Spinal cord (tissue), 10 donors: ENCODE data around the gene SAMSN1. TPM values are rescaled to one million over a fixed set of nuclear protein-coding genes. Genes with fewer than 3 reads are reported as not detected.

Experiments
- DNase-seq, 6 donors: peaks; one replicate each; pipeline versions ENCODE4 v3.0.0 to v3.0.0-alpha.2; 2013 to 2015; ENCODE audit warnings: low spot score in 6 of 6, low read depth in 4 of 6
- H3K27ac ChIP-seq: one replicate; pipeline ENCODE4 v1.5.1; 2013; ENCODE audit warnings: low read depth, low read length, control low read depth
- H3K27me3 ChIP-seq: one replicate; pipeline ENCODE4 v1.6.1; 2013; ENCODE audit warnings: low read length; ENCODE audit not compliant: control insufficient read depth, insufficient read depth
- H3K36me3 ChIP-seq: one replicate; pipeline ENCODE4 v1.6.1; 2013; ENCODE audit warnings: low read length; ENCODE audit not compliant: control insufficient read depth, insufficient read depth
- H3K4me1 ChIP-seq: one replicate; pipeline ENCODE4 v1.6.1; 2013; ENCODE audit warnings: low read length; ENCODE audit not compliant: control insufficient read depth, insufficient read depth
- H3K4me3 ChIP-seq: one replicate; pipeline ENCODE4 v1.5.1; 2013; ENCODE audit warnings: low read depth, low read length, control low read depth
- H3K9me3 ChIP-seq: one replicate; pipeline ENCODE4 v1.6.1; 2013; ENCODE audit warnings: low read length; ENCODE audit not compliant: control insufficient read depth, insufficient read depth
- WGBS: methylation state at CpG from one replicate; pipeline ENCODE4 v1.1.5; 2013; ENCODE audit warnings: missing lambda C conversion rate; ENCODE audit not compliant: insufficient coverage; 5-methylcytosine and 5-hydroxymethylcytosine counted together
- polyA plus RNA-seq, 2 donors: library from polyadenylated mRNA; unstranded; fragments of 120-200 nt; gene quantifications; one replicate each; pipeline ENCODE4 v1.2.1, GENCODE V29; 2013; ENCODE audit not compliant: insufficient read length in 2 of 2
- total RNA-seq, 2 donors: library from RNA; depleted of rRNA in 1 of 2; stranded (reverse); fragments of 120-200 nt in 1 of 2; fragments of >200 nt in 1 of 2; gene quantifications; one replicate each; pipeline versions ENCODE4 v1.2.3 to v1.2.4, GENCODE V29; 2013 to 2014
- donor health status: healthy.

Gene SAMSN1
- total and polyA plus RNA-seq, 4 donors = 8.5 to 22.4 (median 12.3) TPM

GRCh38 chr21:14453339-14454015 lies 92.6 kb downstream of the SAMSN1 start:
- H3K27ac ChIP-seq = no peak overlapping the region
- no peaks in the 10 kb centered on the region for H3K36me3 ChIP-seq
- no CpG with 5 or more reads among the region's 4 CpGs for WGBS
- H3K27me3 ChIP-seq = no peaks in the 10 kb centered on the region
- no peaks in the 10 kb centered on the region for H3K4me1 ChIP-seq
- no peak overlapping the region for H3K4me3 ChIP-seq
- DNase-seq = peak in 1 of 6 donors; percentile 15
- H3K9me3 ChIP-seq = no peaks in the 10 kb centered on the region

- 76% methylated on average over 2 of the region's 7 CpGs for WGBS
- DNase-seq = no peak
These were observed 93.3 kb downstream of the SAMSN1 start for GRCh38 chr21:14452727-14453241.

GRCh38 chr21:14452031-14452726 lies 93.9 kb downstream of the SAMSN1 start:
- Histone ChIP-seq H3K4me3 (no peak overlapping the region), H3K27me3 (no peaks in the 10 kb centered on the region), H3K9me3 (no peaks in the 10 kb centered on the region), H3K4me1 (no peaks in the 10 kb centered on the region), H3K27ac (no peak overlapping the region), H3K36me3 (no peaks in the 10 kb centered on the region)
- no peak for DNase-seq
- no CpG with 5 or more reads among the region's 7 CpGs for WGBS

More at GRCh38 chr21:14452727-14453241, 93.3 kb downstream of the SAMSN1 start:
- Histone ChIP-seq H3K27ac (no peak overlapping the region), H3K4me1 (no peaks in the 10 kb centered on the region), H3K9me3 (no peaks in the 10 kb centered on the region), H3K36me3 (no peaks in the 10 kb centered on the region), H3K4me3 (no peak overlapping the region), H3K27me3 (no peaks in the 10 kb centered on the region)

GRCh38 chr21:14451546-14451945 lies 94.6 kb downstream of the SAMSN1 start:
- Histone ChIP-seq H3K9me3 (no peaks in the 10 kb centered on the region), H3K36me3 (no peaks in the 10 kb centered on the region), H3K27me3 (no peaks in the 10 kb centered on the region), H3K4me1 (no peaks in the 10 kb centered on the region), H3K27ac (no peak overlapping the region), H3K4me3 (no peak overlapping the region)
- no CpG with 5 or more reads among the region's 2 CpGs for WGBS
- DNase-seq = no peak

GRCh38 chr21:14448784-14449183 lies 97.3 kb downstream of the SAMSN1 start:
- H3K27ac ChIP-seq = no peak overlapping the region
- H3K27me3 ChIP-seq = no peaks in the 10 kb centered on the region
- no peaks in the 10 kb centered on the region for H3K4me1 ChIP-seq
- no peaks in the 10 kb centered on the region for H3K9me3 ChIP-seq
- no peak for DNase-seq
- H3K36me3 ChIP-seq = no peaks in the 10 kb centered on the region
- H3K4me3 ChIP-seq = no peak overlapping the region
- WGBS = no CpG with 5 or more reads among the region's 1 CpG

- peak in 2 of 6 donors; percentile 5 to 10 for DNase-seq
These were observed 107.9 kb downstream of the SAMSN1 start for GRCh38 chr21:14438211-14438610.

GRCh38 chr21:14435423-14435822 lies 110.7 kb downstream of the SAMSN1 start:
- WGBS = no CpG with 5 or more reads among the region's 1 CpG
- Histone ChIP-seq H3K27ac (no peak overlapping the region), H3K36me3 (no peaks in the 10 kb centered on the region), H3K27me3 (no peaks in the 10 kb centered on the region), H3K4me1 (no peaks in the 10 kb centered on the region), H3K4me3 (no peak overlapping the region), H3K9me3 (no peaks in the 10 kb centered on the region)
- DNase-seq = no peak

More at GRCh38 chr21:14438211-14438610, 107.9 kb downstream of the SAMSN1 start:
- Histone ChIP-seq H3K4me3 (no peak overlapping the region), H3K27ac (no peak overlapping the region), H3K9me3 (no peaks in the 10 kb centered on the region), H3K27me3 (no peaks in the 10 kb centered on the region), H3K4me1 (no peaks in the 10 kb centered on the region), H3K36me3 (no peaks in the 10 kb centered on the region)
- no CpG with 5 or more reads among the region's 4 CpGs for WGBS

Other genes starting within 250 kb of the SAMSN1 start
- gene HSPA13, start 163.2 kb downstream of the SAMSN1 start, total RNA-seq = 100 to 1,000 TPM in 1 of 2 donors, 10 to 100 TPM in 1; 43.7 to 134 TPM
- gene HSPA13, start 163.2 kb downstream of the SAMSN1 start, polyA plus RNA-seq = 10 to 100 TPM; 61.4 to 81.7 TPM